Mesangial cell (primary cell): Measurements from ENCODE around the gene GNPDA1. TPM values are rescaled to one million over a fixed set of nuclear protein-coding genes. Genes with fewer than 3 reads are reported as not detected.

Experiments used
- total RNA-seq: library from RNA; depleted of rRNA; stranded (reverse); fragments of >200 nt; gene quantifications from 2 replicates; pipeline ENCODE4 v1.2.3, GENCODE V29; 2015

GNPDA1 gene
- total RNA-seq, result 44.5 and 101 TPM in 2 replicates

GRCh38 chr5:142012792-142013388 lies at the start of gene GNPDA1:
Gene GNPDA1, minus strand, starts transcription at chr5:142013027. Its CDS starts 992 bp downstream, at chr5:142012035.

GRCh38 chr5:141968914-141969608 lies 43.8 kb downstream of the GNPDA1 start, which contains the start of gene RNF14:
Gene RNF14, plus strand, starts transcription at chr5:141969105. Its CDS starts 4,484 bp downstream, at chr5:141973589.

GRCh38 chr5:141958113-141958512 lies 54.7 kb downstream of the GNPDA1 start, which contains the start of gene PCDH12:
Gene PCDH12, minus strand, starts transcription at chr5:141958202. Its CDS starts 351 bp downstream, at chr5:141957851.

Other genes with a start within 250 kb of the GNPDA1 start
- gene PCDH1, start 134.6 kb downstream of the GNPDA1 start, total RNA-seq, result 0.76 and 1.1 TPM in 2 replicates
- 35.4 and 79.9 TPM in 2 replicates for gene DELE1, start 89.2 kb downstream of the GNPDA1 start, total RNA-seq
- not detected in 2 replicates for gene PCDH12, start 54.8 kb downstream of the GNPDA1 start, total RNA-seq
- gene RNF14, start 43.9 kb downstream of the GNPDA1 start, total RNA-seq, result 35.4 and 36.6 TPM in 2 replicates
- 80.5 and 110 TPM in 2 replicates for gene NDFIP1, start 95.8 kb upstream of the GNPDA1 start, total RNA-seq